ENCODE data around the gene FOXN4.

The FOXN4 gene

DNA sequence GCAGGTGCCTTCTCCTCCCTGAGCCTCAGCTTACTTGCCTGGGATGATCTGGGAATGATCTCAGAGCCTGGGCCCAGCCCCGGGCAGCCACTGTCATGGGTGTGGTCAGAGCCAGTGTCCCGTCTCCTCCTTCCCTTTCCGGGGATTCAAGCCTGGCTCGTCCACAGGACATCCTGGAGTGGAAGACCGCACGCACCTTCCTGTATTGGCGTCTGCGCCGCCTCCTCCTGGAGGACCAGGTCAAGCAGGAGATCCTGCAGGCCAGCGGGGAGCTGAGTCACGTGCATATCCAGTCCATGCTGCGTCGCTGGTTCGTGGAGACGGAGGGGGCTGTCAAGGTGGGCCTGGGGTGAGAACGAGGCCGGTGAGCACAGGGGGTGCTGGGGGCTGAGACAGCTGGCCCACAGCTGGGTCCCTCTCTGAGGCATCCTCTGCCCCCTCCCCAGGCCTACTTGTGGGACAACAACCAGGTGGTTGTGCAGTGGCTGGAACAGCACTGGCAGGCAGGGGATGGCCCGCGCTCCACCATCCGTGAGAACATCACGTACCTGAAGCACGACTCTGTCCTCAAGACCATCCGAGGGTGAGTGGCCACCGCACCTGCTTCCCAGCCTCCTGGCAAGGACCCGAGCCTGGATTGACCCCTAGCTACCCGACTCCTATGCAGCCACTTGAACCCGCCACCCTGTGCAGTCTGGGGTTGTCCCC is 44.0 kb downstream of the FOXN4 start:
- in situ Hi-C loops (cut with MboI; ENCODE audit: low pct_unique_long_range_greater_than_20kb, low sequenced_read_pairs, unreplicated experiment) = loop anchor here (10.0 kb wide), 1 partner anchor 120 kb away; no protein-coding TSS in a partner anchor
- DNase-seq (ENCODE audit: low spot score) = no peak
- TF ChIP-seq, protein P1, sequence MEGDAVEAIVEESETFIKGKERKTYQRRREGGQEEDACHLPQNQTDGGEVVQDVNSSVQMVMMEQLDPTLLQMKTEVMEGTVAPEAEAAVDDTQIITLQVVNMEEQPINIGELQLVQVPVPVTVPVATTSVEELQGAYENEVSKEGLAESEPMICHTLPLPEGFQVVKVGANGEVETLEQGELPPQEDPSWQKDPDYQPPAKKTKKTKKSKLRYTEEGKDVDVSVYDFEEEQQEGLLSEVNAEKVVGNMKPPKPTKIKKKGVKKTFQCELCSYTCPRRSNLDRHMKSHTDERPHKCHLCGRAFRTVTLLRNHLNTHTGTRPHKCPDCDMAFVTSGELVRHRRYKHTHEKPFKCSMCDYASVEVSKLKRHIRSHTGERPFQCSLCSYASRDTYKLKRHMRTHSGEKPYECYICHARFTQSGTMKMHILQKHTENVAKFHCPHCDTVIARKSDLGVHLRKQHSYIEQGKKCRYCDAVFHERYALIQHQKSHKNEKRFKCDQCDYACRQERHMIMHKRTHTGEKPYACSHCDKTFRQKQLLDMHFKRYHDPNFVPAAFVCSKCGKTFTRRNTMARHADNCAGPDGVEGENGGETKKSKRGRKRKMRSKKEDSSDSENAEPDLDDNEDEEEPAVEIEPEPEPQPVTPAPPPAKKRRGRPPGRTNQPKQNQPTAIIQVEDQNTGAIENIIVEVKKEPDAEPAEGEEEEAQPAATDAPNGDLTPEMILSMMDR (IDR thresholded peaks at IDR 0.05; ENCODE audit: extremely low read depth, insufficient read depth, missing control alignments) = no peak

DNA sequence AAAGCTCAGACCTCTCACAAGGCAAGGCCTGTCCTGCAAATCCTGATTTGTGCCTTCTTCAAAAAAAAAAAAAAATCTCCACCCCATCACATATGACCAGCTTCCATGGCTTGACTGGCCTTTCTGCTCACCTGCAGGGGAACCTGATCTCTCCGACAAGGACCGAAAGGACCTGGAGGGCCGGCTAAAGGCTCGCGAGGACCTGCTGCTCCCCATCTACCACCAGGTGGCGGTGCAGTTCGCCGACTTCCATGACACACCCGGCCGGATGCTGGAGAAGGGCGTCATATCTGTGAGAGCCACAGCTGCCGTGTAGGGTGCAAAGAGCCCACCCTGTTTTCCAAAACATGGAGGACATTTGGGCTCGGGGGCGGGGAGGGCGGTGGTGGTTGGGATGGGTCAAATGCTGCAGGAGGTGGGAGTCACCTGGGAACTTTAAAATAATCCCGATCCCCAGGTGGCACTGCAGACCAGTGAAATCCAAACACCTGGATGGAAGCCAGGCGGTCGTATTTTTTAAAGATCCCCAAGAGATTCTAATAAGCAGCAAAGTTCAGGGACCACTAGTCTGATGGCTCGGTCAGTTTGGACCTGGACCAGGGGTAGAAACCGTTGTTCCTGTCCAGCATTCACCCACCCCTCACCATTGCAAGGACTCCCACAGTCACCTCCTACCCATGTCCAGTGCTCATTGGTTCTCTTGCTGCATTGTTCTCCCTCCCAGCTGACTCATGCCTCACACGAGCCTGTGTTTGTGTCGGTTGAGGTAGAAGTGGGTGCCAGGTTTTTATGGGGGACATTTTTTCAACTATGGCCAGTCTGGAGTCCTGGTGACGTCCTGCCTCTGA is 44.8 kb downstream of the FOXN4 start:
- TF ChIP-seq, protein P1 (IDR thresholded peaks at IDR 0.05; ENCODE audit: extremely low read depth, insufficient read depth, missing control alignments) = peak; percentile 81
- in situ Hi-C loops (cut with MboI; ENCODE audit: low pct_unique_long_range_greater_than_20kb, low sequenced_read_pairs, unreplicated experiment) = loop anchor here (10.0 kb wide), 1 partner anchor 120 kb away; no protein-coding TSS in a partner anchor
- peak; percentile 83 for DNase-seq (ENCODE audit: low spot score)

DNA sequence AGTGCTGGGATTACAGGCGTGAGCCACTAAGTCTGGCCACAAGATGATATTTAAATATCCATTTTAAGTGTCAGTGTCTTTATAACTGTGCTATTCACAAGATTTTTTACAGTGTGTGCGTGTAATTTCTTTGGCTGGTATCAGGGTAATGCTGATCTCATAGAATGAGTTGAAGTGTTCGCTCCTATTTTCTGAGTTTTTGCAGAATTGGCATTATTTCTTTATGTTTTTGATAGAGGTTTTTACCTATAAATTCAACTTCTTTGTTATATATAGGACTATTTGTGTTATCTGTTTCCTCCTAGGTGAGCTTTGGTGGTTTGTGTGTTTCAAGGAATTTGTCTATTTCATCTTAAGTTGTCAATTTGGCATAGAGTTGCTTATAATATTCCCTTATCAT is 45.6 kb downstream of the FOXN4 start:
- TF ChIP-seq, protein P1 (IDR thresholded peaks at IDR 0.05; ENCODE audit: extremely low read depth, insufficient read depth, missing control alignments) = no peak
- in situ Hi-C loops (cut with MboI; ENCODE audit: low pct_unique_long_range_greater_than_20kb, low sequenced_read_pairs, unreplicated experiment) = loop anchor here (10.0 kb wide), 1 partner anchor 121 kb away; no protein-coding TSS in a partner anchor
- no peak for DNase-seq (ENCODE audit: low spot score)

DNA sequence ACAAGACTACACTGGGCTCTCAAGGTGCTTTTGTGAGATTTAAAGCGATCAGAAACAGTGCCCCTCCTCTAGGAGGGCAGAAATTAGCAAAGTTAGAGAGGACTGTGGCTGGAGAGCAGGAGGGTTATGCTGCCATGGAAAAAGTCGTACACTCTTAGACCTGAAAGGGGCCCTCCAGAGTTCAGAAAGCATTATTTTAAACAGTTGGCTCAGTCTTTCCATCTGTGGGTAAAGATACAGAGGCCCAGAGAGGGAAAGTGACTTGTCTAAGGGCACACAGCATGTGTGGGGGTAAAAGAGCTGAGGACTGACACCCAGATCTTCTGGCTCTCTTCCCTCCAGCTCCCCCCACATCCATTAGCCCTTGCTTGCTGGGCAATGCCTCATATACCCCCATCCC is 47.1 kb downstream of the FOXN4 start:
- no peak for DNase-seq (ENCODE audit: low spot score)
- TF ChIP-seq, protein P1 (IDR thresholded peaks at IDR 0.05; ENCODE audit: extremely low read depth, insufficient read depth, missing control alignments) = no peak
- in situ Hi-C loops (cut with MboI; ENCODE audit: low pct_unique_long_range_greater_than_20kb, low sequenced_read_pairs, unreplicated experiment) = loop anchor here (10.0 kb wide), 1 partner anchor 123 kb away; no protein-coding TSS in a partner anchor

DNA sequence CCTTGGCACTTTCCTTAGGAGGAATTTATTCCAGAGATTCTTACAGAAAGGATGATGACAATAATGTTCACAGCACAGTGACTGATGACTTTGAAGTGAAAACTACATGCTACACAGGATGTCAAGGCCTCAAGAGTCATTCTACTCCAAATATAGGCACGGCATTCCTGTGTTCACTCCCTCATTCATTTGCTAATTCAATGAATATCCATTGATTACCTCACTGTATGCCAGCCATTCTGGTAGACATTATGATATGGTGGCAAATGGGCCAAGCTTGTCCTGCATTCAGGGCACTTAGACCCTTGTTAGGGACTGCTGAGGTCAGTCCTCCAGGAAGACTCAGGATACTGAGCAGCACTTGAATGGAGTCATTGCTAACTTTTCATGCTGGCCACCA is 48.0 kb downstream of the FOXN4 start:
- in situ Hi-C loops (cut with MboI; ENCODE audit: low pct_unique_long_range_greater_than_20kb, low sequenced_read_pairs, unreplicated experiment) = loop anchor here (10.0 kb wide), 1 partner anchor 124 kb away; no protein-coding TSS in a partner anchor
- DNase-seq (ENCODE audit: low spot score) = no peak
- TF ChIP-seq, protein P1 (IDR thresholded peaks at IDR 0.05; ENCODE audit: extremely low read depth, insufficient read depth, missing control alignments) = no peak

DNA sequence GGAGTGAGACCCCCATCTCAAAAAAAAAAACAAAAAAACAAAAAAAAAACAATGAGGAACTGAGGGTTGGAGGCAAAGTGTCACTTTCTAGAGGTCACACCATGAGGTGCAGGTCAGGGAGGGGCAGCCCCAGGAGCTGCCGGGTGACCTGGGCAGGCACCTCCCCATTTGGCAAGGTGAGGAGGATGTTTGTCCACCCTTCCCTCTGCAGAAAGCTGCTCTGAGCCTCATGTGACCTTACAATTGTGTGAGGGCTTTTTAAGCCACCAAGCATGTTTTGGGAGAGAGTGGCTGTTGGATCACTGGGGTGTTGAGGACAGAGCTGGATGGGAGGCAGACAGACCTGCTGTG is 49.6 kb downstream of the FOXN4 start:
- TF ChIP-seq, protein P1 (IDR thresholded peaks at IDR 0.05; ENCODE audit: extremely low read depth, insufficient read depth, missing control alignments) = no peak
- in situ Hi-C loops (cut with MboI; ENCODE audit: low pct_unique_long_range_greater_than_20kb, low sequenced_read_pairs, unreplicated experiment) = no loop called here
- DNase-seq (ENCODE audit: low spot score) = no peak
